PC-9 (cell line): Measurements from ENCODE around the gene CLMN. TPM values are rescaled to one million over a fixed set of nuclear protein-coding genes. Genes with fewer than 3 reads are reported as not detected.
"Not testable (repeated sequence)": the region's sequence is repeated elsewhere in the genome, so short reads cannot be mapped to it uniquely, and the experiment has no call there.

ENCODE experiments used
- BruUV-seq: library from RNA; stranded (reverse); fragments of 400-500 nt; replicated peaks from 2 replicates; lab custom pipeline; 2021; lab: Mats Ljungman, UMichigan
- CTCF ChIA-PET: fragments of 300-600 bp; sonication (Branson Sonifier 250); formaldehyde crosslinking; loops from one replicate; lab custom pipeline; 2022; ENCODE audit warnings: antibody characterized with exemption; lab: Charles Lee
- POLR2A ChIA-PET: fragments of 300-600 bp; sonication (Branson Sonifier 250); formaldehyde crosslinking; loops from one replicate; lab custom pipeline; 2022; ENCODE audit warnings: antibody characterized with exemption; ENCODE audit not compliant: unreplicated experiment; lab: Charles Lee
- DNase-seq, 2 experiments: peaks; one replicate each; pipeline versions ENCODE4 v3.0.0 to v3.0.0-alpha.2; 2015 to 2022; ENCODE audit warnings: mixed read lengths in 1 of 2
- H2AFZ ChIP-seq: fragments of 200-600 bp; sonication (generic); 2 replicates; pipeline ENCODE4 v1.8.1; 2017; ENCODE audit warnings: antibody characterized with exemption
- H3F3A ChIP-seq: fragments of 200-600 bp; sonication (generic); 2 replicates; pipeline ENCODE4 v1.8.1; 2017; ENCODE audit warnings: antibody characterized with exemption, mild to moderate bottlenecking, low read depth; ENCODE audit not compliant: insufficient read depth
- H3K27ac ChIP-seq: fragments of 200-600 bp; sonication (generic); 2 replicates; pipeline ENCODE4 v1.6.1; 2016; ENCODE audit warnings: mixed run types
- H3K27me3 ChIP-seq: fragments of 200-600 bp; sonication (generic); 2 replicates; pipeline ENCODE4 v1.6.1; 2016; ENCODE audit warnings: low read depth, mixed run types; ENCODE audit not compliant: insufficient read depth
- H3K36me3 ChIP-seq: fragments of 200-600 bp; sonication (generic); 2 replicates; pipeline ENCODE4 v1.6.1; 2016; ENCODE audit warnings: low read depth, mixed run types
- H3K4me1 ChIP-seq: fragments of 200-600 bp; sonication (generic); replicated peaks from 2 replicates; pipeline ENCODE4 v1.6.1; 2016; ENCODE audit warnings: mixed run types; ENCODE audit not compliant: insufficient read depth
- H3K4me2 ChIP-seq: fragments of 200-600 bp; sonication (generic); 2 replicates; pipeline ENCODE4 v1.6.1; 2017; ENCODE audit warnings: mixed run types
- H3K4me3 ChIP-seq: fragments of 200-600 bp; sonication (generic); 2 replicates; pipeline ENCODE4 v1.6.1; 2016; ENCODE audit warnings: mixed run types
- H3K79me2 ChIP-seq: fragments of 200-600 bp; sonication (generic); 2 replicates; pipeline ENCODE4 v1.6.1; 2017; ENCODE audit warnings: low read depth, mixed run types
- H3K9me2 ChIP-seq: fragments of 200-600 bp; sonication (generic); 2 replicates; pipeline ENCODE4 v1.8.1; 2017; ENCODE audit warnings: mild to moderate bottlenecking; ENCODE audit not compliant: insufficient read depth
- H3K9me3 ChIP-seq: fragments of 200-600 bp; sonication (generic); 2 replicates; pipeline ENCODE4 v1.8.1; 2016; ENCODE audit warnings: low read depth; ENCODE audit not compliant: insufficient read depth
- H4K20me1 ChIP-seq: fragments of 200-600 bp; sonication (generic); 2 replicates; pipeline ENCODE4 v1.8.1; 2017; ENCODE audit not compliant: insufficient read depth
- EZH2 ChIP-seq: fragments of 200-600 bp; sonication (generic); IDR thresholded peaks from 2 replicates; pipeline ENCODE4 v1.8.0; 2017; ENCODE audit warnings: antibody characterized with exemption, low read depth
- intact Hi-C: fragments of 100-400 bp; cut with micrococcal nuclease; formaldehyde crosslinking; loops from one replicate; pipeline ENCODE4 v1.10.0; 2022; ENCODE audit not compliant: unreplicated experiment
- total RNA-seq: library from RNA; stranded (reverse); gene quantifications from 2 replicates; pipeline ENCODE4 v1.2.3, GENCODE V29; 2021
- TF ChIP-seq, protein P1 (sequence below): fragments of 200-600 bp; sonication (generic); conservative IDR thresholded peaks from 2 replicates; pipeline ENCODE4 v1.6.1; 2017; ENCODE audit warnings: mixed run types, antibody characterized with exemption, mild to moderate bottlenecking, moderate library complexity

CLMN gene
- total RNA-seq, 1 experiment from 2014 or later = 15.8 TPM

DNA sequence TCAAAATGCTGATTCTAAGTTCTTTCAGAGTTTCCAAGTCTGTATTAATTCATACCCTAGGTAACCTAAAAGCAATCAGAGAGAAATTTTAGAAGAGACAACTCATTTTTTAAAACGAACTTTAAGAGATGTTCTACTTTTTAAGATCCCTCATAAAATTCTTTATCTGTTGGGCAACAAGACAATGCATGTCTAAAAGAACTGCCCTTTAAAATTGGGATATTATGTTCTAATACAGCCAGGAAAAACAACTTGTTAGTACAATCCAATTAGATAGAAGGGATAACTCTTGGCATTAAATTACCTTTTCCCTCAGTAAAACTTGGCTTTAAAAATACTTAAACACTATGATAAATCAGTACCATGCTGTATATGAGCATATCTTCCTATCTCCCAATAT, 178.0 kb downstream of the CLMN start:
- H4K20me1 ChIP-seq = peaks cover 7% of the 10 kb centered on the region; the same call in 1 of the 2 replicates
- H3K4me3 ChIP-seq = no peak overlapping the region
- H3K9me2 ChIP-seq = no peaks in the 10 kb centered on the region
- TF ChIP-seq EZH2 = no peak
- TF ChIP-seq, protein P1, sequence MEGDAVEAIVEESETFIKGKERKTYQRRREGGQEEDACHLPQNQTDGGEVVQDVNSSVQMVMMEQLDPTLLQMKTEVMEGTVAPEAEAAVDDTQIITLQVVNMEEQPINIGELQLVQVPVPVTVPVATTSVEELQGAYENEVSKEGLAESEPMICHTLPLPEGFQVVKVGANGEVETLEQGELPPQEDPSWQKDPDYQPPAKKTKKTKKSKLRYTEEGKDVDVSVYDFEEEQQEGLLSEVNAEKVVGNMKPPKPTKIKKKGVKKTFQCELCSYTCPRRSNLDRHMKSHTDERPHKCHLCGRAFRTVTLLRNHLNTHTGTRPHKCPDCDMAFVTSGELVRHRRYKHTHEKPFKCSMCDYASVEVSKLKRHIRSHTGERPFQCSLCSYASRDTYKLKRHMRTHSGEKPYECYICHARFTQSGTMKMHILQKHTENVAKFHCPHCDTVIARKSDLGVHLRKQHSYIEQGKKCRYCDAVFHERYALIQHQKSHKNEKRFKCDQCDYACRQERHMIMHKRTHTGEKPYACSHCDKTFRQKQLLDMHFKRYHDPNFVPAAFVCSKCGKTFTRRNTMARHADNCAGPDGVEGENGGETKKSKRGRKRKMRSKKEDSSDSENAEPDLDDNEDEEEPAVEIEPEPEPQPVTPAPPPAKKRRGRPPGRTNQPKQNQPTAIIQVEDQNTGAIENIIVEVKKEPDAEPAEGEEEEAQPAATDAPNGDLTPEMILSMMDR = no peak
- no peak for DNase-seq
- POLR2A ChIA-PET = no interaction called here
- H3F3A ChIP-seq = no peaks in the 10 kb centered on the region
- no peak overlapping the region for H3K4me2 ChIP-seq
- BruUV-seq = no TSS peak
- peaks cover 60% of the 10 kb centered on the region for H3K79me2 ChIP-seq
- intact Hi-C loops = no loop called here
- H3K9me3 ChIP-seq = no peaks in the 10 kb centered on the region
- CTCF ChIA-PET = no interaction called here
- H3K27me3 ChIP-seq = no peaks in the 10 kb centered on the region
- no peak overlapping the region for H3K27ac ChIP-seq
- 0 out of 2 replicates have a peak, but pooled peaks cover 5% of the 10 kb centered on the region for H3K36me3 ChIP-seq
- no peak overlapping the region for H2AFZ ChIP-seq
- H3K4me1 ChIP-seq = no peaks in the 10 kb centered on the region

DNA sequence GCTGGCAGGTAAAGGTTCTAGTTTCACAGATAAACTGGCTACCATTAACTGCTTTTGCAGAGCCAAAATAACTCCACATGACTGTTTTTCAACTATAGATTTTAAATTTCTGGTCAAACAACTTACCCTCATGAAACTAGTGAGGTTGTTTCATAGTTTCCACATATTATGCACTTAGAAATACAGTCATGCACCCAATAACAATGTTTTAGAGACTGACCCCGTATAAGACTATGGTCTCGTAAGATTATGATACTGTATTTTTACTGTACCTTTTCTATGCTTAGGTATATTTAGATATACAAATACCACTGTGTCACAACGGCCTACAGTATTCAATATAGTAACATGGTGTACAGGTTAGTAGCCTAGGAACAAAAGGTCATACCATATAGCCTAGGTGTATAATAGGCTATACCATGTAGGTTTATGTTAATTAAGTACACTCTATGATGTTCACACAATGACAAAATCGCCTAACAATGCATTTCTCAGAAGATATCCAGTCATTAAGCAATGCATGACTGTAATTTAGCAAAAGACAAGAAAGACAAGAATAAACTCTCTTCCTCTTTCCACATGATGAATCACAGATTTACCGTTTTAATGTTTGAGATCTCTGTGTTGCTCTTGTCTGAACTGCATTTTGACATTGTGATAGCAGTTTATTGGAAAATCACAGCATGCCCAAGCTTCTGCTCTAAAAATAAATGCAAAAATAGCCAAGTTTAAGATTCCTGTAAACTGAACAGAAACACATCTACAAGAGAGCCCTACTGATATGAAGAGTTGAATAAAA, 179.4 kb downstream of the CLMN start:
- H3K9me2 ChIP-seq = no peaks in the 10 kb centered on the region
- BruUV-seq = no TSS peak
- H3K36me3 ChIP-seq = 0 out of 2 replicates have a peak, but pooled peaks cover 4% of the 10 kb centered on the region
- ChIA-PET CTCF (no interaction called here), POLR2A (no interaction called here)
- no peaks in the 10 kb centered on the region for H3K4me1 ChIP-seq
- H3K4me2 ChIP-seq = no peak overlapping the region
- no peak for DNase-seq
- no peak overlapping the region for H2AFZ ChIP-seq
- H3K27me3 ChIP-seq = no peaks in the 10 kb centered on the region
- H3K9me3 ChIP-seq = no peaks in the 10 kb centered on the region
- H3K27ac ChIP-seq = no peak overlapping the region
- TF ChIP-seq, protein P1 = no peak
- no peak for TF ChIP-seq EZH2
- no peak overlapping the region for H3K4me3 ChIP-seq
- H3F3A ChIP-seq = no peaks in the 10 kb centered on the region
- intact Hi-C loops = no loop called here
- peaks cover 53% of the 10 kb centered on the region for H3K79me2 ChIP-seq
- peaks cover 7% of the 10 kb centered on the region; the same call in 1 of the 2 replicates for H4K20me1 ChIP-seq

DNA sequence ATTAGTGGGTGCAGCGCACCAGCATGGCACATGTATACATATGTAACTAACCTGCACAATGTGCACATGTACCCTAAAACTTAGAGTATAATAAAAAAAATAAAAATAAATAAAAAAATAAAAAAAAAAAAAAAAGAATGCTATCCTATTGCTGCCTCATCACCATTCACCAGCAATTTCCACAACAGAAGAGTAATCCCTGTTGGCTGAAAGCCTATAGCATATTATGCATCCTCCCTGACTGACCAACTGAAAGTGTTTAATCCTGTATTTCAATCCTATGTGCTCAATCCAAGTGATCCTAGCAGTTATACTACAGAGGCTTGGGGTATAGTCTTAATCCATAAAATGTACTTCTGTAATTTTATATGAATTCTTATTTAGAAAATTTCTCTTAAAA, 180.8 kb downstream of the CLMN start:
- no peak for DNase-seq
- Histone ChIP-seq H3K9me3 (no peaks in the 10 kb centered on the region), H3K27ac (no peak overlapping the region), H3F3A (no peaks in the 10 kb centered on the region), H3K4me2 (no peak overlapping the region), H3K9me2 (no peaks in the 10 kb centered on the region), H4K20me1 (peaks cover 7% of the 10 kb centered on the region; the same call in 1 of the 2 replicates), H2AFZ (no peak overlapping the region), H3K4me1 (no peaks in the 10 kb centered on the region), H3K4me3 (no peak overlapping the region), H3K79me2 (peaks cover 44% of the 10 kb centered on the region), H3K27me3 (no peaks in the 10 kb centered on the region), H3K36me3 (no peaks in the 10 kb centered on the region)
- no TSS peak for BruUV-seq
- TF ChIP-seq, protein P1 = no peak
- no peak for TF ChIP-seq EZH2
- intact Hi-C loops = no loop called here
- ChIA-PET POLR2A (no interaction called here), CTCF (no interaction called here)

DNA sequence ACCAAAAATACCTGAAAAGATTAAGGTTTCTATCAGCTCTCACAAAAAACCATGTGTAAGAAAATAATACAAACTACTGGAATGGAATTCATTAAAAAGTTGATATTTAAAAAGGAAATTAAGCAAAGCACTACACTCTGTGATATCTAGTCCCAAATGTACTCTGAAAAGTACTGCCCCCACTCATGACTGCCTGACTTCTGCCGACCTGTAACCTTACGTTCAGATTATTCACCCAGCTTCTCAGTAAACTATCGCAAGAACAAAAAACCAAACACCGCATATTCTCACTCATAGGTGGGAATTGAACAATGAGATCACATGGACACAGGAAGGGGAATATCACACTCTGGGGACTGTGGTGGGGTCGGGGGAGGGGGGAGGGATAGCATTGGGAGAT, 181.3 kb downstream of the CLMN start:
- H3K79me2 ChIP-seq = peaks cover 41% of the 10 kb centered on the region
- DNase-seq, H2AFZ ChIP-seq, H3K4me2 ChIP-seq, H3F3A ChIP-seq, H3K36me3 ChIP-seq, POLR2A ChIA-PET, intact Hi-C loops, H3K27me3 ChIP-seq, H3K4me1 ChIP-seq, H3K9me2 ChIP-seq, CTCF ChIA-PET, H3K9me3 ChIP-seq, H3K27ac ChIP-seq, BruUV-seq, H3K4me3 ChIP-seq, H4K20me1 ChIP-seq: not testable (repeated sequence)
